Measurements from ENCODE around the gene RHOC.

The RHOC gene

GRCh38 chr1:112700290-112701226, 6.4 kb downstream of the RHOC start:
- DNase-seq = peak; percentile 40

- DNase-seq = no peak
Measured at GRCh38 chr1:112699425-112700144, 7.3 kb downstream of the RHOC start.

- DNase-seq = no peak
Measured at GRCh38 chr1:112698366-112699310, 8.3 kb downstream of the RHOC start.

GRCh38 chr1:112697781-112698201, 9.1 kb downstream of the RHOC start:
- DNase-seq = no peak

GRCh38 chr1:112696578-112697314, 10.2 kb downstream of the RHOC start:
- DNase-seq = no peak

- DNase-seq = no peak
Measured at GRCh38 chr1:112695276-112695675, 11.7 kb downstream of the RHOC start.

GRCh38 chr1:112694363-112694929, 12.5 kb downstream of the RHOC start:
- no peak for DNase-seq

GRCh38 chr1:112693821-112694220, 13.1 kb downstream of the RHOC start:
- no peak for DNase-seq

GRCh38 chr1:112692681-112693080, 14.2 kb downstream of the RHOC start:
- DNase-seq = no peak

- no peak for DNase-seq
Measured at GRCh38 chr1:112689842-112690237, 17.1 kb downstream of the RHOC start.

GRCh38 chr1:112689196-112689841, 17.6 kb downstream of the RHOC start:
- no peak for DNase-seq

GRCh38 chr1:112688781-112689193, 18.1 kb downstream of the RHOC start:
- no peak for DNase-seq

GRCh38 chr1:112687785-112688496, 19.0 kb downstream of the RHOC start:
- DNase-seq = no peak

GRCh38 chr1:112687361-112687760, 19.6 kb downstream of the RHOC start:
- DNase-seq = no peak

GRCh38 chr1:112686835-112687234, 20.1 kb downstream of the RHOC start:
- DNase-seq = no peak

GRCh38 chr1:112686417-112686816, 20.5 kb downstream of the RHOC start:
- no peak for DNase-seq

- DNase-seq = no peak
Measured at GRCh38 chr1:112685913-112686312, 21.0 kb downstream of the RHOC start.

GRCh38 chr1:112678605-112679004, 28.3 kb downstream of the RHOC start:
- no peak for DNase-seq

GRCh38 chr1:112677501-112677900, 29.4 kb downstream of the RHOC start:
- no peak for DNase-seq

GRCh38 chr1:112676543-112676942, 30.4 kb downstream of the RHOC start:
- DNase-seq = no peak
